Ovary (tissue), 3 donors: ENCODE results near the gene TMEM82.

Experiments used
- POLR2A ChIP-seq: fragments of 450-650 bp; IDR thresholded peaks from one replicate; pipeline ENCODE4 v1.6.1; 2017; ENCODE audit warnings: antibody characterized with exemption, mild to moderate bottlenecking, moderate library complexity
- TF ChIP-seq, protein P1 (sequence below), 3 donors: fragments of 450-650 bp in 2 of 3; fragments of 200-600 bp in 1 of 3; IDR thresholded peaks; one replicate each; pipeline versions ENCODE4 v1.5.1 to v1.8.0; 2016 to 2022; ENCODE audit warnings: antibody characterized with exemption in 3 of 3, mild to moderate bottlenecking in 1 of 3
- donor health status: DM: no; HTN: no; CAD: no.

DNA sequence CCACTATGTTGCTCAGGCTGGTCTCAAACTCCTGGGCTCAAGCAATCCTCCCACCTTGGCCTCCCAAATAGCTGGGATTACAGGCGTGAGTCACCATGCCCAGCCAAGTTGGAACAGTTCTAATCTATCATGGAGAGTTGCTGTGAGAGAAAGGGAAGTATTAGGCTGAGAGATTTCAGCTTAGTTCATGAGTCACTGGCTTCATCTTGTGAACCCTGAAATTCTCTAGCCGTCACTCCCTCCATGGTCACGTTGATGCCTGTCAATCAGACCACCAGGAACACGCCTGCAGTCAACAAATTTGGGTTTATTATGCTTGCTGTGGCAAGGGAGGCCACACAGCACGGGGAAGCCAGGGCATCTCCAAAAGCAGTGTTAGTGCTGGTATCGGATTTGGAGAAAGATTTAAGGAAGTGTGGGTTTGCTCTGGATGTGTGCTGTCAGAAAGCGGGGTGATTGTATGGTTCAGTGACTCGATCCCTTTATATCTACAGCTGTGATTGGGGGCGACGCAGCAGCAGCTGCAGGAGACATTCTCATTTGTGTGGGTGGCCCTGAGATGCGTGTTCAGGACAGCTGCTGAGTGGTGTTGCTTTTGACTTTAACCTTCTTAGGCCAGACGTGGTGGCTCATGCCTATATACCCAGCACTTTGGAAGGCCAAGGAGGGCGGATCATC lies 46.5 kb downstream of the TMEM82 start:
- TF ChIP-seq POLR2A: no peak
- TF ChIP-seq, protein P1, sequence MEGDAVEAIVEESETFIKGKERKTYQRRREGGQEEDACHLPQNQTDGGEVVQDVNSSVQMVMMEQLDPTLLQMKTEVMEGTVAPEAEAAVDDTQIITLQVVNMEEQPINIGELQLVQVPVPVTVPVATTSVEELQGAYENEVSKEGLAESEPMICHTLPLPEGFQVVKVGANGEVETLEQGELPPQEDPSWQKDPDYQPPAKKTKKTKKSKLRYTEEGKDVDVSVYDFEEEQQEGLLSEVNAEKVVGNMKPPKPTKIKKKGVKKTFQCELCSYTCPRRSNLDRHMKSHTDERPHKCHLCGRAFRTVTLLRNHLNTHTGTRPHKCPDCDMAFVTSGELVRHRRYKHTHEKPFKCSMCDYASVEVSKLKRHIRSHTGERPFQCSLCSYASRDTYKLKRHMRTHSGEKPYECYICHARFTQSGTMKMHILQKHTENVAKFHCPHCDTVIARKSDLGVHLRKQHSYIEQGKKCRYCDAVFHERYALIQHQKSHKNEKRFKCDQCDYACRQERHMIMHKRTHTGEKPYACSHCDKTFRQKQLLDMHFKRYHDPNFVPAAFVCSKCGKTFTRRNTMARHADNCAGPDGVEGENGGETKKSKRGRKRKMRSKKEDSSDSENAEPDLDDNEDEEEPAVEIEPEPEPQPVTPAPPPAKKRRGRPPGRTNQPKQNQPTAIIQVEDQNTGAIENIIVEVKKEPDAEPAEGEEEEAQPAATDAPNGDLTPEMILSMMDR (IDR thresholded peaks at IDR 0.05): no peak
